Vagina (tissue), 2 donors: Measurements from ENCODE around the gene GLI3.

Experiments used
- POLR2A ChIP-seq, 2 donors: fragments of 450-650 bp; IDR thresholded peaks; one replicate each; pipeline ENCODE4 v1.6.1; 2017; ENCODE audit warnings: antibody characterized with exemption in 2 of 2, mild to moderate bottlenecking in 2 of 2, moderate library complexity in 2 of 2
- TF ChIP-seq, protein P1 (sequence below), 3 experiments: fragments of 450-650 bp in 2 of 3; fragments of 200-600 bp in 1 of 3; sonication (generic) in 1 of 3; IDR thresholded peaks; one replicate each; pipeline ENCODE4 v1.5.1; 2017 to 2019; ENCODE audit warnings: antibody characterized with exemption in 3 of 3, mild to moderate bottlenecking in 2 of 3, moderate library complexity in 2 of 3

DNA sequence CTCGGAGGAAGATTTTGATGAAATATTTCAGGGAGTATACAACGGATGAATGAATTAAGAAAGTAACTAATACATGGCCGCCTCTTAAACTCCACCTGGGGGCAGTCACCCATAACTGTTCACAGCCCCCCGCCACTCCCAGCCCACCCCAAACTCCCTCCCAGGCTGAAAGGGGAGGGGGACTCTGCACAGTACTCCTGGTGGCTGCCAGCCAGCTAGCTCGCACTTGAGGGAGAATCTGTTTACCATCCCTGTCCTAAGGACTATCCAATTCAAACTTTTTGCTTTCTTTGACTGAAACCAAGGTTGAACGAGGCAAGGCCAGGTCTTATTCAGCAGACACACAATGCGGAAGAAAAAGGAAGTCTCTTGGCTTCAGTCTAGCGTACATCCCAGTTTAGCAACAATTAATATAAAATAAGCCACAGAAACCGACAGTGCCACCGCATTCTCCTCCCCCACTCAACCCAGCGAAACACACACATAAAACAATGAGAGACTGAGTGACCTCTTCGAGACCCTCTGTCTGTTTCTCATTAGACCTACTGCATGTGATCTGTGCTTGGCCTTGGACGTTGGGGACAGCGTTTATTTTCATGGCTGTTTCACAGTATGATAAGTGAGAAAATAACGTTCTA, 219.5 kb downstream of the GLI3 start:
- TF ChIP-seq POLR2A (IDR thresholded peaks at IDR 0.05) = no peak
- TF ChIP-seq, protein P1, sequence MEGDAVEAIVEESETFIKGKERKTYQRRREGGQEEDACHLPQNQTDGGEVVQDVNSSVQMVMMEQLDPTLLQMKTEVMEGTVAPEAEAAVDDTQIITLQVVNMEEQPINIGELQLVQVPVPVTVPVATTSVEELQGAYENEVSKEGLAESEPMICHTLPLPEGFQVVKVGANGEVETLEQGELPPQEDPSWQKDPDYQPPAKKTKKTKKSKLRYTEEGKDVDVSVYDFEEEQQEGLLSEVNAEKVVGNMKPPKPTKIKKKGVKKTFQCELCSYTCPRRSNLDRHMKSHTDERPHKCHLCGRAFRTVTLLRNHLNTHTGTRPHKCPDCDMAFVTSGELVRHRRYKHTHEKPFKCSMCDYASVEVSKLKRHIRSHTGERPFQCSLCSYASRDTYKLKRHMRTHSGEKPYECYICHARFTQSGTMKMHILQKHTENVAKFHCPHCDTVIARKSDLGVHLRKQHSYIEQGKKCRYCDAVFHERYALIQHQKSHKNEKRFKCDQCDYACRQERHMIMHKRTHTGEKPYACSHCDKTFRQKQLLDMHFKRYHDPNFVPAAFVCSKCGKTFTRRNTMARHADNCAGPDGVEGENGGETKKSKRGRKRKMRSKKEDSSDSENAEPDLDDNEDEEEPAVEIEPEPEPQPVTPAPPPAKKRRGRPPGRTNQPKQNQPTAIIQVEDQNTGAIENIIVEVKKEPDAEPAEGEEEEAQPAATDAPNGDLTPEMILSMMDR (IDR thresholded peaks at IDR 0.05) = no peak
